Measurements from ENCODE around the gene THAP7.

Gene THAP7

DNA sequence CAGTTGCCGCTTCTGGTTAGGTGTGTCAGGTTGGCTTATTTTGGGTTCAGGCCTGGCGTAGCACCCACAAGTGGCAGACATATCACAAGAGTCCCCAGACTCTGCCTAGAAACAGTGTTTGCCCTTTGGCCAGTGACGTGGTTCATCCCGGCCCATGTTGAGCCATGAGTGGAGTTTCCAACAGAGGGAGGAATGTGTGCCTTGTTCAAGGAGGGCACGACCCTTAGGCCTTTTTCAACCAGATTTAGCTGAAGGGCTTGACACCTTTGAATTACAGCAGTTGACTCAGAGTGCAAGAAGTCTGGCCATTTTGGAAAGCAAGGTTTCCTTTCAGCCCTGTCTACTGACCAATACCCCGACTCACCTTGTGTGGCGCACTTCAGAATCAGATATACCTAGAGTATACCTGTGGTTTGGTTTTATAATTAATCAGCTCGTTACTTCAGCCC, 50.0 kb downstream of the THAP7 start:
- TF ChIP-seq, protein P1, sequence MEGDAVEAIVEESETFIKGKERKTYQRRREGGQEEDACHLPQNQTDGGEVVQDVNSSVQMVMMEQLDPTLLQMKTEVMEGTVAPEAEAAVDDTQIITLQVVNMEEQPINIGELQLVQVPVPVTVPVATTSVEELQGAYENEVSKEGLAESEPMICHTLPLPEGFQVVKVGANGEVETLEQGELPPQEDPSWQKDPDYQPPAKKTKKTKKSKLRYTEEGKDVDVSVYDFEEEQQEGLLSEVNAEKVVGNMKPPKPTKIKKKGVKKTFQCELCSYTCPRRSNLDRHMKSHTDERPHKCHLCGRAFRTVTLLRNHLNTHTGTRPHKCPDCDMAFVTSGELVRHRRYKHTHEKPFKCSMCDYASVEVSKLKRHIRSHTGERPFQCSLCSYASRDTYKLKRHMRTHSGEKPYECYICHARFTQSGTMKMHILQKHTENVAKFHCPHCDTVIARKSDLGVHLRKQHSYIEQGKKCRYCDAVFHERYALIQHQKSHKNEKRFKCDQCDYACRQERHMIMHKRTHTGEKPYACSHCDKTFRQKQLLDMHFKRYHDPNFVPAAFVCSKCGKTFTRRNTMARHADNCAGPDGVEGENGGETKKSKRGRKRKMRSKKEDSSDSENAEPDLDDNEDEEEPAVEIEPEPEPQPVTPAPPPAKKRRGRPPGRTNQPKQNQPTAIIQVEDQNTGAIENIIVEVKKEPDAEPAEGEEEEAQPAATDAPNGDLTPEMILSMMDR (IDR thresholded peaks at IDR 0.05; ENCODE audit: low read depth, low read length, missing control alignments): no peak
- no peak for DNase-seq (ENCODE audit: extremely low read depth, low read depth)
- H3K4me3 ChIP-seq (replicated peaks; ENCODE audit: low read depth, low read length): no peak overlapping the region

DNA sequence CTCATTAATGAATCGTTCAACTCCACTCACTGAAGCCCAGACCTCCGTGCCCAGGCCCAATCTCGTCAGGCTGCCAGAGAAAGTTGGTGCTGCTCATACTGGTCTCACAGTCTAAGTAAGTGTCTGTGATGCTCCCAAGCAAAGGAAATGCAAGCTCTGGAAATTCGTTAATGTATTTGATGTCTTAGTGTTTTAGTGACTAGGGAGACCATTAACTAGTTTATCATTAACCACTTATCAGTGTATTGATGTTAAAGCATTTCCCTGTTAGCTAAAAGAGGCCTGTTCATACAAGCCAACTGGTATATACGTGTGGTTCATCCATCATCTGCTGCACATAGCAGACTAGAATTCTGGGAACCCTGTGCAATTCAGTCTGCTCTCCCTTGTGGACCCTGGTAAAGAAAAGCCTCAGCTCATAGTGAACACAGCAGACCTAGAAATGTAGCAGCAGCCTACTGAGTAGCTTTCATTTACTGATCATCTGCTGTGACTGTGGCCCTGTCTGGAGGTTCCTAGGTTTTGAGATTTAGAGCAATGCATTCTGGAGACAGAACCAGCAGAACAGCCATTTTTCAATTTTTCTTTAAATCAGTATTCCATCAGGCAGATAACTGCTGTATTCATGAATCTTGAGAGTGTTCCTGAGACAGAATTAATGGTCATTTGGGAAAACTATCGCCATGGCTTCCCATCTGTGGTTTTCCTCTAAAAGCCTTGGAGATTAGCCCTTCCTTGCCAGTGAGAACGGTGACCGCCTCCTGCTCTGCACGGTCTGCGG, 50.6 kb downstream of the THAP7 start:
- TF ChIP-seq, protein P1 (IDR thresholded peaks at IDR 0.05; ENCODE audit: low read depth, low read length, missing control alignments): no peak
- no peak overlapping the region for H3K4me3 ChIP-seq (replicated peaks; ENCODE audit: low read depth, low read length)
- no peak for DNase-seq (ENCODE audit: extremely low read depth, low read depth)

DNA sequence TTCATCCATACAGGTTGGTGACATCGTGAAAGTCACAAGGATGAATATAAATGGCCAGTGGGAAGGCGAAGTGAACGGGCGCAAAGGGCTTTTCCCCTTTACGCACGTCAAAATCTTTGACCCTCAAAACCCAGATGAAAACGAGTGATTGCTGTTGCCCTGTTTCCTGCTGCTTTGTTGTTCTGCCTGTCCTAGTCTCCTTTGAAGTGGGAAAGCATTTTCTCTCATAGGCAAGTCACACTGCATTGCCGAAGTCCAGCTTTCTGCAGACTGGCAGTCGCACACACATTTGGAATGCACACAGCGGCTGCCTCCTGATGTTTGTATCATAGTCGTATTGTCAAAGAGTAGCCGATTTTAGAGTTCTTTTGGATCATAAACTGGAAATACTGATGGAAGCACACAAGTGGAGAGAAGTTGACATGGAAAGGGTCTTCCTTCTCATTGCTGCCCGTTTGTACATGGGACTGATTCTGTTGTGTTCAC, 52.2 kb downstream of the THAP7 start:
- H3K4me3 ChIP-seq (replicated peaks; ENCODE audit: low read depth, low read length): no peak overlapping the region
- DNase-seq (ENCODE audit: extremely low read depth, low read depth): no peak

More for the DNA sequence above, 52.2 kb downstream of the THAP7 start:
- TF ChIP-seq, protein P1 (IDR thresholded peaks at IDR 0.05; ENCODE audit: low read depth, low read length, missing control alignments): no peak

Data from HFF-Myc (cell line).